ENCODE results near the gene GPR31.

GRCh38 chr6:167161851-167162467 is 4.2 kb upstream of the GPR31 start:
- TF ChIP-seq FOSL2 (IDR thresholded peaks at IDR 0.05; ENCODE audit: borderline replicate concordance, low read depth) (no peak), TAF1 (IDR thresholded peaks at IDR 0.05; ENCODE audit: borderline replicate concordance, low read depth, low read length) (no peak), CTCF (IDR thresholded peaks at IDR 0.05) (no peak), YY1 (IDR thresholded peaks at IDR 0.05; ENCODE audit: low read depth) (no peak), USF2 (IDR thresholded peaks at IDR 0.05; ENCODE audit: borderline replicate concordance, low read depth, low read length) (no peak), RAD21 (IDR thresholded peaks at IDR 0.05; ENCODE audit: low read length) (no peak), RFX5 (IDR thresholded peaks at IDR 0.05; ENCODE audit: low read length) (no peak), USF1 (IDR thresholded peaks at IDR 0.05; ENCODE audit: borderline replicate concordance, low read depth) (no peak), SMC3 (IDR thresholded peaks at IDR 0.05; ENCODE audit: low read depth, low read length) (no peak), MAX (IDR thresholded peaks at IDR 0.05; ENCODE audit: low read depth) (no peak), MEF2A (IDR thresholded peaks at IDR 0.05; ENCODE audit: borderline replicate concordance, low read depth) (no peak), REST (IDR thresholded peaks at IDR 0.05; ENCODE audit: low read depth, low read length) (no peak), GABPA (IDR thresholded peaks at IDR 0.05; ENCODE audit: low read depth) (no peak), EP300 (IDR thresholded peaks at IDR 0.05; ENCODE audit: borderline replicate concordance in 1 of 2, low read depth in 1 of 2, low read length in 1 of 2) (no peak)

Measured in SK-N-SH (cell line).